HFF-Myc (cell line): Measurements from ENCODE around the gene XPNPEP1.

ENCODE experiments used
- DNase-seq: peaks from one replicate; pipeline ENCODE4 v3.0.0-alpha.2; 2011; ENCODE audit warnings: low read depth; ENCODE audit errors: extremely low read depth
- H3K4me3 ChIP-seq: replicated peaks from 2 replicates; pipeline ENCODE4 v1.5.1; 2011; ENCODE audit warnings: low read depth, mild to moderate bottlenecking, control low read depth, low read length
- CTCF ChIP-seq: IDR thresholded peaks from 2 replicates; pipeline ENCODE4 v1.5.1; 2012; ENCODE audit warnings: mild to moderate bottlenecking, low read depth, low read length, control low read depth; ENCODE audit errors: missing control alignments

XPNPEP1 gene

GRCh38 chr10:109932391-109932790 is 9.1 kb upstream of the XPNPEP1 start:
- no peak for TF ChIP-seq CTCF
- no peak for DNase-seq
- no peak overlapping the region for H3K4me3 ChIP-seq

- H3K4me3 ChIP-seq: no peak overlapping the region
- TF ChIP-seq CTCF: no peak
- DNase-seq: no peak
Measured at GRCh38 chr10:109931163-109931562, 7.9 kb upstream of the XPNPEP1 start.

GRCh38 chr10:109929501-109930219 is 6.3 kb upstream of the XPNPEP1 start:
- no peak overlapping the region for H3K4me3 ChIP-seq
- no peak for DNase-seq
- TF ChIP-seq CTCF: no peak

- H3K4me3 ChIP-seq: no peak overlapping the region
- no peak for DNase-seq
- TF ChIP-seq CTCF: no peak
Measured at GRCh38 chr10:109928475-109928891, 5.2 kb upstream of the XPNPEP1 start.

GRCh38 chr10:109926825-109927224 is 3.5 kb upstream of the XPNPEP1 start:
- H3K4me3 ChIP-seq: no peak overlapping the region
- DNase-seq: no peak
- TF ChIP-seq CTCF: no peak

- DNase-seq: no peak
- no peak for TF ChIP-seq CTCF
Measured at GRCh38 chr10:109926061-109926745, 2.9 kb upstream of the XPNPEP1 start.

More at GRCh38 chr10:109926061-109926745, 2.9 kb upstream of the XPNPEP1 start:
- H3K4me3 ChIP-seq: no peak overlapping the region
